ENCODE data around the gene SCAANT1. TPM values are rescaled to one million over a fixed set of nuclear protein-coding genes. Genes with fewer than 3 reads are reported as not detected.

Gene SCAANT1
- total RNA-seq, 1 experiment from 2014 or later, result not detected

GRCh38 chr3:63872135-63872924, 39.9 kb downstream of the SCAANT1 start:
- Histone ChIP-seq H3K4me1 (replicated peaks) (peaks cover 14% of the 10 kb centered on the region), H3K27me3 (replicated peaks) (no peaks in the 10 kb centered on the region), H3K4me3 (no peak overlapping the region), H3K36me3 (peaks cover 4% of the 10 kb centered on the region), H3K27ac (no peak overlapping the region), H3K9me3 (replicated peaks) (no peaks in the 10 kb centered on the region)
- DNase-seq (ENCODE audit: low read depth in 1 of 2, low spot score in 2 of 2), result no peak

DNA sequence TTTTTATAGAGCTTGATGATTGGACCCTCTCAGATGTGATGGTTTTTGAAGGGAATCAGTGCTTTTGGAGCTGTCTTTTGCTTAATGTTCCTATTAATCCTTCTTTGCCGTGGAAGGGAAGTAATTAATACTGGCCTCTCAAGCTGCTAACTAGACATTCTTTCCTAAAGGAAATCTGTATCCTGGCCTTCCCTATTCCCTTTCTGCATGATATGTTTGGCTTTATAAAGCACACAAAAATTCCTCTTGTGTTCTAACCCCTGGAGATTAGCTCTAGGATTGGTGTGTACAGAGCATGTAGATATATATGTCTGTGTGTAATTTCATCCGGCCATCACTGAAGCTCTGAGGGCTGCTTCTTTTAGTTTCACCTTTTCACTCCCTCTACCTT, 41.6 kb downstream of the SCAANT1 start:
- no peak overlapping the region for H3K4me3 ChIP-seq
- H3K27ac ChIP-seq, result no peak overlapping the region
- peaks cover 10% of the 10 kb centered on the region for H3K4me1 ChIP-seq (replicated peaks)
- no peaks in the 10 kb centered on the region for H3K9me3 ChIP-seq (replicated peaks)
- no peaks in the 10 kb centered on the region for H3K27me3 ChIP-seq (replicated peaks)
- DNase-seq (ENCODE audit: low read depth in 1 of 2, low spot score in 2 of 2), result no peak
- H3K36me3 ChIP-seq, result peaks cover 8% of the 10 kb centered on the region

GRCh38 chr3:63869940-63870614, 42.1 kb downstream of the SCAANT1 start:
- Histone ChIP-seq H3K4me1 (replicated peaks) (peaks cover 12% of the 10 kb centered on the region), H3K9me3 (replicated peaks) (no peaks in the 10 kb centered on the region), H3K27me3 (replicated peaks) (no peaks in the 10 kb centered on the region), H3K27ac (no peak overlapping the region), H3K4me3 (no peak overlapping the region), H3K36me3 (peaks cover 8% of the 10 kb centered on the region)
- no peak for DNase-seq (ENCODE audit: low read depth in 1 of 2, low spot score in 2 of 2)

DNA sequence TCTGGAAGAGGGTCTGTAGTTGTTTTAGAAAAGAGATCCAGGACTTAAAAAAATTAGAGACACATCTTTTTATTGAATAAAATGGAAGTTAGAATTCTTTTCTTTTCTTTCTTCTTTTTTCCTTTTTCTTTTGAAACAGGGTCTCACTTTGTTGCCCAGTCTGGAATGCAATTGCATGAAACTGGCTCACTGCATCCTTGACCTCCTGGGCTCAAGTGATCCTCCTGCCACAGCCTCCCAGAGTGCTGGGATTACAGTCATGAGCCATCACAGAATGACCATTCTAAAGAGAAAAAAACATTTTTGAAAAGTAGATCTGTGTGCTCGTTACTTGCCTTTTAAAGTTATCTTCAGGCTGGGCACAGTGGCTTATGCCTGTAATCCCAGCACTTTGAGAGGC, 45.0 kb downstream of the SCAANT1 start:
- Histone ChIP-seq H3K27me3 (replicated peaks) (no peaks in the 10 kb centered on the region), H3K9me3 (replicated peaks) (0 out of 2 replicates have a peak, but pooled peaks cover 3% of the 10 kb centered on the region), H3K36me3 (peaks cover 14% of the 10 kb centered on the region), H3K4me1 (replicated peaks) (peaks cover 18% of the 10 kb centered on the region), H3K4me3 (no peak overlapping the region), H3K27ac (no peak overlapping the region)
- no peak for DNase-seq (ENCODE audit: low read depth in 1 of 2, low spot score in 2 of 2)

GRCh38 chr3:63864965-63865327, 47.2 kb downstream of the SCAANT1 start:
- H3K27me3 ChIP-seq (replicated peaks), result no peaks in the 10 kb centered on the region
- no peak overlapping the region; the same call in 1 of the 2 replicates for H3K27ac ChIP-seq
- peak overlapping the region; percentile 98 for H3K4me3 ChIP-seq
- DNase-seq (ENCODE audit: low read depth in 1 of 2, low spot score in 2 of 2), result peak in 1 of 2 experiments; percentile 17
- peaks cover 14% of the 10 kb centered on the region; the same call in 1 of the 2 replicates for H3K4me1 ChIP-seq (replicated peaks)
- H3K9me3 ChIP-seq (replicated peaks), result 0 out of 2 replicates have a peak, but pooled peaks cover 3% of the 10 kb centered on the region
- H3K36me3 ChIP-seq, result peaks cover 14% of the 10 kb centered on the region

DNA sequence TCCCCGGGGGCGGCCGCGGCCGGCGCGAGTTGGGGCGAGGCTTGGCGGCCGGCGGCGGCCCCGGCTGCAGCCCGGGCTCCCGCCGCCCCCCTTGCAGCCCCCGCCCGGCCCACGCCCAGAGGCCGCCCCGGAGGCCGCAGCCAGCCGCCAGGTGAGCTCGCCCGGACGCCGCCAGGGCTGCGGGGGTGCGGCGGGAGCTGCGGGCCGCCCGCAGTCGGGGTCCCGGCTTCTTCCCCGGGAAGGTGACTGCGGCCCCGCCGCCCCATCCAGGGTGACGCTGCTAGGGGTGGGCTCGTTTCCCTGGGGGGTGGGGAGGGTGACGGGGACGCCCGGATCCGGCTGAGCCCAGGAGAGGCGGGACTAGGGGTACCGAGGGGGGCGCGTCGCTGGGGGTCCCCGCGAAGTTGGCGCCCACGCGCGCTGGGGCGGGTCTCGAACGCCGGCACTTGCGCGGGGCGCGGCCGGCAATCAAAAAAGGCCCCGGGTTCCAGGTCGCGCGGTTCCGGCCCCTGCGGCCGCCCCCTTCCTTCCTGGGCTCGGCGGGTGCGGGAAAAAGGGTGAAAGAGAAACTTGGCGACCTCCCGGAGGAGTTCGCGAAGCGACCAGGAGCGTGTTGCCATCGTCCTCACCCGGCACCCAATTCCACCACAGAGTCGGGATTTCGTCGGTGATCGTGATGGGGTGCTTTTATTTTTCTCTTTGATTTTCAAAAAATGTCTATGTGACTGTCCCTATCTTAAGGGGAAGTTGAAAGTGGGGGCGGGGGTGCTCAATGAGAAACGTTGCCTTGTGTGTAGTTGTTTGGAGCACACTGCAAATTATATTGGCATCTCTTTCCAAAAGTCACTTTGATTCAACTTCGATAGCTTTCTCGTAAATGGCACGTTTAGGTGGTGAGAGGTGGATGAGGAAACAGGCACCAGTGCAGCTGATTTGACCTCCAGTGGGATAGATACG, 47.9 kb downstream of the SCAANT1 start:
- H3K36me3 ChIP-seq, result peaks cover 14% of the 10 kb centered on the region
- DNase-seq (ENCODE audit: low read depth in 1 of 2, low spot score in 2 of 2), result peak; percentile 41 to 47
- 0 out of 2 replicates have a peak, but pooled peaks cover 3% of the 10 kb centered on the region for H3K9me3 ChIP-seq (replicated peaks)
- peaks cover 14% of the 10 kb centered on the region; the same call in 1 of the 2 replicates for H3K4me1 ChIP-seq (replicated peaks)
- peak overlapping the region; percentile 85 for H3K27ac ChIP-seq
- H3K27me3 ChIP-seq (replicated peaks), result no peaks in the 10 kb centered on the region
- peak overlapping the region; percentile 98 for H3K4me3 ChIP-seq

DNA sequence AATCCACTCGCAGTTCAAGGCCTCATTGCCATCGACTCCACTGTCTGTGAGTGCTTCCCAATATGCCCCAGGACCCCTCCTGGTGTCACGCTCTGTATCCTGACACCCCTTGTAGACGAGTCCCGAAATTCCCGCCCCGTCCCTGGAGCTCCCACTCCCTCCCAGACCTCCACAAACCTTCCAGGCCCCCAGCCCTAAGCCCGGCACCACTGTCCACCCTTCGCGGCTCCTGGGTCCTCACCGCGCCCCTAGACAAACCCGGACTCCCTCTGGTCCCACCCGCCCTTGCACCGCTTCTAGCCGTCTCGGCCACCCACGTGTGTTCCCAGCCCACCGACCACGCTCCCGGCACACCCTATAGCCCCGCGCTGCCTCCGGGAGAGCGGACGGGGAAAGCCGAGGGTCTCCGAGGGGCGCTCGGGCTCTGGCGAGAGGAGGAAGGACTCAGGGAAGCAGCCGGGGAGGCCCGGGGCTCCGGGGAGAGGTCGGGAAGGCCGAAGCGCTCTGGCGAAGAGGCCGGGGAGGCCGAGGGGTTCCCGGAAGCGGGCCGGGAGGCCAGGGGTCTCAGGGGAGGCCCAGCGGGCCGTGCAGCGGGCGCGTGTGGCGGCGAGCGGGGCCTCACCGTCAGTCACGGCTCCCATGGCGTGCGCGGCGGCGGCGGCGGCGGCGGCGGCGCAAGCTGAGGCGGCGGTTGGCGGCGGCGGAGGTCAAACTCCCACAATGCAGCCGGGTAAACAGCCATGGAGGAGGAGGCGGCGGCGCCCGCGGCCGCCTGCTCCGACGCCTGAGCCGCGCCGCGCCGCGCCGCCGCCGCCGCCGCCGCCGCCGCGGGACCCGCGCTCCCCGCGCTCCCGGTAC, 48.8 kb downstream of the SCAANT1 start, which contains the start of the genes ATXN7 and THOC7:
ATXN7 (plus strand) TSS at position 718 of the 858 bp plus-strand sequence. CDS start 48,732 bp downstream, outside the sequence.
THOC7 (minus strand) TSS at position 656 of the 858 bp plus-strand sequence; CDS start at position 641, 15 bp downstream.
- DNase-seq (ENCODE audit: low read depth in 1 of 2, low spot score in 2 of 2), result peak; percentile 56 to 63
- peak within 1 kb of the TSS; percentile 95 for H3K27ac ChIP-seq
- no peaks in the 10 kb centered on the region for H3K27me3 ChIP-seq (replicated peaks)
- peaks cover 14% of the 10 kb centered on the region; the same call in 1 of the 2 replicates for H3K4me1 ChIP-seq (replicated peaks)
- peak within 1 kb of the TSS; percentile 98 for H3K4me3 ChIP-seq
- 0 out of 2 replicates have a peak, but pooled peaks cover 3% of the 10 kb centered on the region for H3K9me3 ChIP-seq (replicated peaks)
- peaks cover 14% of the 10 kb centered on the region for H3K36me3 ChIP-seq

- H3K27ac ChIP-seq, result peak overlapping the region; percentile 95
- peak overlapping the region; percentile 98 for H3K4me3 ChIP-seq
- H3K36me3 ChIP-seq, result peaks cover 14% of the 10 kb centered on the region
- H3K4me1 ChIP-seq (replicated peaks), result peaks cover 17% of the 10 kb centered on the region
- DNase-seq (ENCODE audit: low read depth in 1 of 2, low spot score in 2 of 2), result no peak
- H3K9me3 ChIP-seq (replicated peaks), result 0 out of 2 replicates have a peak, but pooled peaks cover 3% of the 10 kb centered on the region
- H3K27me3 ChIP-seq (replicated peaks), result no peaks in the 10 kb centered on the region
Measured at GRCh38 chr3:63862804-63863149, 49.4 kb downstream of the SCAANT1 start.

Other genes starting within 250 kb of the SCAANT1 start
- not detected in 2 replicates for gene C3orf49, start 93.1 kb downstream of the SCAANT1 start, total RNA-seq (2014; rRNA removed; shearing (Covaris generic))
- gene THOC7, start 48.6 kb downstream of the SCAANT1 start, total RNA-seq (2014; rRNA removed; shearing (Covaris generic)), result 86.2 and 140 TPM in 2 replicates
- gene ATXN7, start 48.5 kb downstream of the SCAANT1 start, total RNA-seq (2014; rRNA removed; shearing (Covaris generic)), result 7.1 and 14.9 TPM in 2 replicates
- gene PSMD6, start 111.1 kb upstream of the SCAANT1 start, total RNA-seq (2014; rRNA removed; shearing (Covaris generic)), result 135 and 139 TPM in 2 replicates

Measured in SJSA1 (cell line).